ENCODE results near the gene SF3B5. TPM values are rescaled to one million over a fixed set of nuclear protein-coding genes. Genes with fewer than 3 reads are reported as not detected.

The SF3B5 gene
- total RNA-seq, 2 donors from 2014 or later = 113 to 146 TPM

GRCh38 chr6:144104488-144104887 is 9.1 kb upstream of the SF3B5 start:
- H3K9me3 ChIP-seq = no peaks in the 10 kb centered on the region
- no peak overlapping the region for H3K4me3 ChIP-seq
- no peaks in the 10 kb centered on the region for H3K36me3 ChIP-seq
- H3K27me3 ChIP-seq = no peaks in the 10 kb centered on the region
- TF ChIP-seq CTCF (IDR thresholded peaks at IDR 0.05) = no peak
- peaks cover 0 to 3% of the 10 kb centered on the region in 2 donors for H3K4me1 ChIP-seq
- no peak overlapping the region for H3K27ac ChIP-seq
- no peak for DNase-seq (ENCODE audit: low spot score)

GRCh38 chr6:144103026-144103563 is 7.7 kb upstream of the SF3B5 start:
- Histone ChIP-seq H3K9me3 (no peaks in the 10 kb centered on the region), H3K4me3 (no peak overlapping the region), H3K4me1 (peaks cover 0 to 3% of the 10 kb centered on the region in 2 donors), H3K27me3 (no peaks in the 10 kb centered on the region), H3K27ac (no peak overlapping the region), H3K36me3 (no peaks in the 10 kb centered on the region)
- no peak for DNase-seq (ENCODE audit: low spot score)
- TF ChIP-seq CTCF (IDR thresholded peaks at IDR 0.05) = no peak

GRCh38 chr6:144098993-144099392 is 3.6 kb upstream of the SF3B5 start:
- Histone ChIP-seq H3K27me3 (no peaks in the 10 kb centered on the region), H3K9me3 (no peaks in the 10 kb centered on the region), H3K4me3 (no peak overlapping the region), H3K27ac (no peak overlapping the region), H3K36me3 (no peaks in the 10 kb centered on the region), H3K4me1 (peaks cover 0 to 15% of the 10 kb centered on the region in 2 donors)
- TF ChIP-seq CTCF (IDR thresholded peaks at IDR 0.05) = no peak
- DNase-seq (ENCODE audit: low spot score) = no peak

GRCh38 chr6:144094731-144095133 is 641 bp downstream of the SF3B5 start:
- no peak for DNase-seq (ENCODE audit: low spot score)
- TF ChIP-seq CTCF (IDR thresholded peaks at IDR 0.05) = no peak
- no peaks in the 10 kb centered on the region for H3K9me3 ChIP-seq
- peak overlapping the region; percentile 72 to 84 for H3K27ac ChIP-seq
- H3K27me3 ChIP-seq = no peaks in the 10 kb centered on the region
- H3K4me1 ChIP-seq = peaks cover 0 to 22% of the 10 kb centered on the region in 2 donors
- no peaks in the 10 kb centered on the region for H3K36me3 ChIP-seq
- peak overlapping the region; percentile 68 to 93 for H3K4me3 ChIP-seq

GRCh38 chr6:144093658-144094057 is 1.7 kb downstream of the SF3B5 start:
- Histone ChIP-seq H3K36me3 (no peaks in the 10 kb centered on the region), H3K27ac (no peak overlapping the region), H3K4me1 (peaks cover 0 to 22% of the 10 kb centered on the region in 2 donors), H3K4me3 (no peak overlapping the region), H3K27me3 (no peaks in the 10 kb centered on the region), H3K9me3 (no peaks in the 10 kb centered on the region)
- no peak for DNase-seq (ENCODE audit: low spot score)
- no peak for TF ChIP-seq CTCF (IDR thresholded peaks at IDR 0.05)

GRCh38 chr6:144093236-144093635 is 2.1 kb downstream of the SF3B5 start:
- Histone ChIP-seq H3K9me3 (no peaks in the 10 kb centered on the region), H3K27me3 (no peaks in the 10 kb centered on the region), H3K36me3 (no peaks in the 10 kb centered on the region), H3K4me1 (peaks cover 0 to 22% of the 10 kb centered on the region in 2 donors), H3K27ac (no peak overlapping the region), H3K4me3 (no peak overlapping the region)
- no peak for TF ChIP-seq CTCF (IDR thresholded peaks at IDR 0.05)
- DNase-seq (ENCODE audit: low spot score) = no peak
